Smooth muscle cell of trachea (primary cell): ENCODE results near the gene NAT9. TPM values are rescaled to one million over a fixed set of nuclear protein-coding genes. Genes with fewer than 3 reads are reported as not detected.

ENCODE experiments used
- total RNA-seq: library from RNA; depleted of rRNA; stranded (reverse); fragments of >200 nt; gene quantifications from 2 replicates; pipeline ENCODE4 v1.2.1, GENCODE V29; 2014

Gene NAT9, protein sequence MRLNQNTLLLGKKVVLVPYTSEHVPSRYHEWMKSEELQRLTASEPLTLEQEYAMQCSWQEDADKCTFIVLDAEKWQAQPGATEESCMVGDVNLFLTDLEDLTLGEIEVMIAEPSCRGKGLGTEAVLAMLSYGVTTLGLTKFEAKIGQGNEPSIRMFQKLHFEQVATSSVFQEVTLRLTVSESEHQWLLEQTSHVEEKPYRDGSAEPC
- 38.3 and 44.2 TPM in 2 replicates for total RNA-seq

DNA sequence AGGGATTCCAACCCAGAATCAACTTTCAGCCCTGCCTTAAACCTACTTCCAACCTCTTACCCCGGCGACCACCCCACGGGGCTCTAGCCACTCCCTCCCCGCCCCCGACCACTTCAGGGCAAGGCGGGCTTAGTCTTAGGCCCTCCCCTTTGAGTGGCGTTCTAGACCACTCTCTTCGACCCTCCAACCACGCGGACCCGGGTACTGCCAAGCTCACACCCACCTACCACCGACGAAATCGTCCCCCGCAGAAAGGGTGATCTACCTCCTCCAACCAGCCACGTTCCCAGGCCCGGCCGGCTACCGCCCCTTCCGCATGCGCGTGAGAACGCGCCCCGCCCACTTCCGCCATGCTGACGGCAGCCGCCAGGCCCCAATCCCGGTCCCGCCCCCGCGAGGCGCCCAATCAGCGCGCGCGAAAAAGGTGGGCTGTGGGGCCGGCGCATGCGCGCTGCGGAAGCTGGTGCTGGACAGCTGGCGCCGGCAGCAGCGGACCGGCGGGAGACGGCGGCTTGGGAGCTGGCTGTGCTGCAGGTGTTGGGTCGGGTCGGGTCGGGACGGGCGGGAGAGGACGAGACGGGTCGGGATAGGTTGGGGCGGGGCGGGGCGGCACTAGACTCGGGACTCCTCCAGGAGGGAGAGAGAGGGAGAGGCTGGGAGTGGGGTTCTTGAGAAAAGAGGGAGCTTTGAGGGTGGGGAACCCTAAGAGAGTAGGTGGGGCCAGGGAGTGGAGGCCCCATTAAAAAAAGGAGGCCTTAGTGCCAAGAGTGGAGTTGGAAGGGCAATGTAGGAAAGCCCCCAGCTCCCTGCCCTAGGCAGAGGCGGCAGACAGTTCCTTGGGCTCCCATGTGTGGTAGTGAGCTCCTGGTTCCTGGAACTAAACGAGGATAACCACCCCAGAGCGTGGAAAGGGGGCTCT is at the start of gene NAT9:
Gene NAT9, minus strand, starts transcription at position 302 of the 919 bp plus-strand sequence. CDS start 647 bp downstream, outside the sequence.

DNA sequence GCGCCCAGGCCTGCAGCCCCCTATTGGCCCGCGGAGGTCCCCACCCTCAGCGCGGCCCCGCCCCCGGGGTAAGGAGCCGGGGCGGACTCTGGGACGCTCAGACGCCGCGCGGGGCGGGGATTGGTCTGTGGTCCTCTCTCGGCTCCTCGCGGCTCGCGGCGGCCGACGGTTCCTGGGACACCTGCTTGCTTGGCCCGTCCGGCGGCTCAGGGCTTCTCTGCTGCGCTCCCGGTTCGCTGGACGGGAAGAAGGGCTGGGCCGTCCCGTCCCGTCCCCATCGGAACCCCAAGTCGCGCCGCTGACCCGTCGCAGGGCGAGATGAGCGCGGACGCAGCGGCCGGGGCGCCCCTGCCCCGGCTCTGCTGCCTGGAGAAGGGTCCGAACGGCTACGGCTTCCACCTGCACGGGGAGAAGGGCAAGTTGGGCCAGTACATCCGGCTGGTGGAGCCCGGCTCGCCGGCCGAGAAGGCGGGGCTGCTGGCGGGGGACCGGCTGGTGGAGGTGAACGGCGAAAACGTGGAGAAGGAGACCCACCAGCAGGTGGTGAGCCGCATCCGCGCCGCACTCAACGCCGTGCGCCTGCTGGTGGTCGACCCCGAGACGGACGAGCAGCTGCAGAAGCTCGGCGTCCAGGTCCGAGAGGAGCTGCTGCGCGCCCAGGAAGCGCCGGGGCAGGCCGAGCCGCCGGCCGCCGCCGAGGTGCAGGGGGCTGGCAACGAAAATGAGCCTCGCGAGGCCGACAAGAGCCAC is 27.4 kb downstream of the NAT9 start, which contains the start of gene NHERF1:
Gene NHERF1, plus strand, starts transcription at position 100 of the 750 bp plus-strand sequence. Its CDS starts 219 bp downstream, at position 319.

DNA sequence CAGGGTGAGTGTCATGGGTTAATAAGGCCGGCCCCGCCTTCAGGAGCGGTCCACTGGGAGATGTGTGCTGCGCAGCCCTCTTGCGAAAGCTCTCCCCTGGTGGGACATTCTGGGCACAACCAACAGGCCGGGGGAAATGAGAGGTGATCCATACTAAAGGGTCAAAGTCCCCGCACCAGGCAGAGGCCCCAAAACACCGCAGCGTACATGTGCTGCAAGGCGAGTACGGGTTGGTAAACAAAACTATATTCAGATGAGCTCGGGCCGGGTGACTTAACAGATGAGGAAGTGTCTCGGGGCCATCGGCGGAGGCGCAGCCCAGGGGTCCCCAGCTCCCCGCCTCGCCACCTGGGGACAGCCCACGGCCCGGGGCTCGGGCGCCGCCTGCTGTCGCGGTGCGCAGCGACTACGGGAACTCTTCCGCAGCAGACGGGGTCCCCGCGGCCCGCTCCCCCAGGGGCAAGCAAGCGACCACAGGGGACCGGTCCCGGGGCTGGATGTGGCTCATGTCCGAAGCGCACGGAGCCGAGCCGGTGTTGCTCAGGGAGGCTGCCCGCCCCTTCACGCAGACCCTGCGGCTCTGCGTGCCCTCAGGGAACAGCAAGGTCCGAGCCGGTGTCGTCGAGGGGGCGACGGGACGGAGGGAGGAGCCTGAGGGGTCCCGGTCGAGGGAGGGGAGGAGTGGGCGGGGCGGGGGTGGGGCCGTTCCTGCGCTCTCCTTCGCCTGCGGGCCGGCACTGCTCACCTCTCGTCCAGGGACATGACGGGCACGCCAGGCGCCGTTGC is 39.4 kb downstream of the NAT9 start, which contains the start of gene RAB37:
Gene RAB37, plus strand, starts transcription at position 744 of the 786 bp plus-strand sequence. Its CDS starts 17 bp downstream, at position 761.

Other genes with a start within 250 kb of the NAT9 start
- gene CD300LB, start 244.9 kb downstream of the NAT9 start, total RNA-seq = under 0.01 TPM in 1 of 2 replicates, not detected in the other
- gene CD300C, start 230.2 kb downstream of the NAT9 start, total RNA-seq = not detected in 2 replicates
- gene CD300H, start 208.8 kb downstream of the NAT9 start, total RNA-seq = not detected in 2 replicates
- not detected in 2 replicates for gene CD300LD, start 184.1 kb downstream of the NAT9 start, total RNA-seq
- not detected in 2 replicates for gene CD300E, start 152.6 kb downstream of the NAT9 start, total RNA-seq
- not detected in 2 replicates for gene CD300LF, start 63.4 kb downstream of the NAT9 start, total RNA-seq
- gene RAB37, start 39.1 kb downstream of the NAT9 start, total RNA-seq = 0.83 and 0.87 TPM in 2 replicates
- gene NHERF1, start 27.7 kb downstream of the NAT9 start, total RNA-seq = 10.6 and 12.4 TPM in 2 replicates
- under 0.01 and 1.3 TPM in 2 replicates for gene GRIN2C, start 83.5 kb upstream of the NAT9 start, total RNA-seq
- 42.2 and 121 TPM in 2 replicates for gene FDXR, start 96.6 kb upstream of the NAT9 start, total RNA-seq
- gene FADS6, start 117.3 kb upstream of the NAT9 start, total RNA-seq = not detected in 2 replicates
- gene USH1G, start 146.9 kb upstream of the NAT9 start, total RNA-seq = under 0.01 TPM in 2 replicates
- gene OTOP2, start 147.9 kb upstream of the NAT9 start, total RNA-seq = not detected in 2 replicates
- not detected in 2 replicates for gene OTOP3, start 159.6 kb upstream of the NAT9 start, total RNA-seq
- gene HID1, start 196.4 kb upstream of the NAT9 start, total RNA-seq = 0.29 and 0.66 TPM in 2 replicates
- 12.7 and 21.2 TPM in 2 replicates for gene CDR2L, start 211.3 kb upstream of the NAT9 start, total RNA-seq
- 22.8 and 46.1 TPM in 2 replicates for gene MRPL58, start 236.3 kb upstream of the NAT9 start, total RNA-seq